Gastrocnemius medialis (tissue), 4 donors: Measurements from ENCODE around the gene CERKL. TPM values are rescaled to one million over a fixed set of nuclear protein-coding genes. Genes with fewer than 3 reads are reported as not detected.

Experiments used
- ATAC-seq, 2 donors: fragments of 150-250 bp; one replicate each; pipeline ENCODE4 v1.9.1; 2016
- DNase-seq, 2 donors: peaks; one replicate each; pipeline ENCODE4 v3.0.0-alpha.2; 2019
- H3K27ac ChIP-seq, 4 donors: fragments of 200-600 bp; sonication (generic); 1 replicate in 1 of 4; 2 replicates in 3 of 4; pipeline ENCODE4 v1.5.1; 2016 to 2018; ENCODE audit warnings: mild to moderate bottlenecking in 2 of 4, moderate library complexity in 1 of 4
- H3K27me3 ChIP-seq, 3 donors: fragments of 200-600 bp; sonication (generic) in 2 of 3; 1 replicate in 1 of 3; 2 replicates in 2 of 3; pipeline versions ENCODE4 v1.5.1 to v1.6.0; 2016 to 2019; ENCODE audit warnings: mild to moderate bottlenecking in 1 of 3, moderate library complexity in 1 of 3
- H3K36me3 ChIP-seq, 2 donors: fragments of 200-600 bp; sonication (generic) in 1 of 2; one replicate each; pipeline ENCODE4 v1.5.1; 2017 to 2018
- H3K4me1 ChIP-seq, 2 donors: fragments of 200-600 bp; sonication (generic) in 1 of 2; one replicate each; pipeline ENCODE4 v1.5.1; 2016 to 2017; ENCODE audit warnings: mild to moderate bottlenecking in 2 of 2
- H3K4me3 ChIP-seq, 4 donors: fragments of 200-600 bp; sonication (generic) in 3 of 4; 1 replicate in 1 of 4; 2 replicates in 3 of 4; pipeline ENCODE4 v1.5.1; 2016 to 2019; ENCODE audit warnings: mild to moderate bottlenecking in 2 of 4
- H3K9me3 ChIP-seq, 3 donors: fragments of 200-600 bp; sonication (generic) in 2 of 3; 1 replicate in 1 of 3; 2 replicates in 2 of 3; pipeline ENCODE4 v1.5.1; 2016 to 2019
- CTCF ChIP-seq, 5 experiments: fragments of 450-650 bp in 3 of 5; fragments of 200-600 bp in 2 of 5; sonication (generic) in 2 of 5; IDR thresholded peaks in 4 of 5; conservative IDR thresholded peaks in 1 of 5; 1 replicate in 4 of 5; 2 replicates in 1 of 5; pipeline ENCODE4 v1.5.1; 2016 to 2019; ENCODE audit warnings: antibody characterized with exemption in 5 of 5, mild to moderate bottlenecking in 3 of 5, moderate library complexity in 3 of 5
- POLR2A ChIP-seq, 2 donors: fragments of 450-650 bp; IDR thresholded peaks; one replicate each; pipeline ENCODE4 v1.6.1; 2017; ENCODE audit warnings: antibody characterized with exemption in 2 of 2, mild to moderate bottlenecking in 2 of 2, moderate library complexity in 2 of 2
- in situ Hi-C, 4 donors: fragments of 200-750 bp; cut with MboI; loops; one replicate each; pipeline versions ENCODE4 v1.15.0 to v1.8.0; 2017; ENCODE audit warnings: low sequenced_read_pairs in 4 of 4
- intact Hi-C: fragments of 100-400 bp; cut with DNase I; formaldehyde crosslinking; loops from one replicate; pipeline ENCODE4 v1.15.1; 2023; ENCODE audit warnings: low total_unique reads
- total RNA-seq, 4 donors: library from RNA; depleted of rRNA; stranded (reverse); fragments of >200 nt; gene quantifications; one replicate each; pipeline versions ENCODE4 v1.1.0 to v1.2.3, GENCODE V29; 2016

The CERKL gene
- total RNA-seq, 4 donors from 2014 or later, result 0.07 TPM; not detected in 3

GRCh38 chr2:181694271-181694670 is 37.4 kb upstream of the CERKL start:
- Histone ChIP-seq H3K9me3 (no peaks in the 10 kb centered on the region), H3K27ac (no peak overlapping the region), H3K36me3 (no peaks in the 10 kb centered on the region), H3K4me1 (no peaks in the 10 kb centered on the region), H3K27me3 (no peaks in the 10 kb centered on the region), H3K4me3 (no peak overlapping the region)
- DNase-seq (no peak), ATAC-seq (no peak)
- TF ChIP-seq POLR2A (IDR thresholded peaks at IDR 0.05) (no peak), CTCF (IDR thresholded peaks at IDR 0.05 in 4 of 5, conservative IDR thresholded peaks at IDR 0.05 in 1 of 5) (no peak)
- intact Hi-C loops (no loop called here), in situ Hi-C loops (no loop called here)

- intact Hi-C loops (no loop called here), in situ Hi-C loops (no loop called here)
- TF ChIP-seq CTCF (IDR thresholded peaks at IDR 0.05 in 4 of 5, conservative IDR thresholded peaks at IDR 0.05 in 1 of 5), result no peak
- no peak for TF ChIP-seq POLR2A (IDR thresholded peaks at IDR 0.05)
- Histone ChIP-seq H3K36me3 (no peaks in the 10 kb centered on the region), H3K27me3 (peaks cover 8 to 21% (median 9%) of the 10 kb centered on the region in 3 donors), H3K9me3 (no peaks in the 10 kb centered on the region), H3K27ac (no peak overlapping the region), H3K4me1 (no peaks in the 10 kb centered on the region), H3K4me3 (no peak overlapping the region)
- no peak for ATAC-seq
- no peak for DNase-seq
These were observed 34.0 kb upstream of the CERKL start for GRCh38 chr2:181690860-181691259.

- Histone ChIP-seq H3K27me3 (peaks cover 47 to 62% (median 49%) of the 10 kb centered on the region in 3 donors), H3K4me3 (no peak overlapping the region), H3K4me1 (no peaks in the 10 kb centered on the region), H3K27ac (no peak overlapping the region), H3K36me3 (no peaks in the 10 kb centered on the region), H3K9me3 (no peaks in the 10 kb centered on the region)
- DNase-seq, result no peak
- intact Hi-C loops, result no loop called here
- ATAC-seq, result no peak
- TF ChIP-seq POLR2A (IDR thresholded peaks at IDR 0.05) (no peak), CTCF (IDR thresholded peaks at IDR 0.05 in 4 of 5, conservative IDR thresholded peaks at IDR 0.05 in 1 of 5) (no peak)
- in situ Hi-C loops, result no loop called here
These were observed 29.8 kb upstream of the CERKL start for GRCh38 chr2:181686576-181687185.

- H3K27ac ChIP-seq, result no peak overlapping the region
- in situ Hi-C loops (no loop called here), intact Hi-C loops (no loop called here)
- peaks cover 62 to 77% (median 64%) of the 10 kb centered on the region in 3 donors for H3K27me3 ChIP-seq
- peaks cover 0 to 6% of the 10 kb centered on the region in 2 donors for H3K4me1 ChIP-seq
- DNase-seq (no peak), ATAC-seq (no peak)
- H3K4me3 ChIP-seq, result no peak overlapping the region
- TF ChIP-seq CTCF (IDR thresholded peaks at IDR 0.05 in 4 of 5, conservative IDR thresholded peaks at IDR 0.05 in 1 of 5) (no peak), POLR2A (IDR thresholded peaks at IDR 0.05) (no peak)
- H3K9me3 ChIP-seq, result no peaks in the 10 kb centered on the region
- H3K36me3 ChIP-seq, result no peaks in the 10 kb centered on the region
These were observed 28.3 kb upstream of the CERKL start for GRCh38 chr2:181685150-181685688.
